GM23248 (cell line): ENCODE measurements around the gene TRAPPC2.

Source experiments
- EZH2 ChIP-seq: fragments of 200-600 bp; sonication (generic); IDR thresholded peaks from 2 replicates; pipeline ENCODE4 v1.6.1; 2018; ENCODE audit warnings: antibody characterized with exemption, mild to moderate bottlenecking; ENCODE audit not compliant: insufficient read depth, poor library complexity, severe bottlenecking
- EZH2phosphoT487 ChIP-seq: fragments of 200-600 bp; sonication (generic); IDR thresholded peaks from 2 replicates; pipeline ENCODE4 v1.6.1; 2018; ENCODE audit warnings: antibody characterized with exemption, moderate library complexity, mild to moderate bottlenecking, low read depth; ENCODE audit not compliant: insufficient read depth

- TF ChIP-seq EZH2phosphoT487 (no peak), EZH2 (no peak)
Observed at GRCh38 chrX:13697976-13698375, 36.4 kb downstream of the TRAPPC2 start.
